PC-9 (cell line): ENCODE data around the gene OPN4.

ENCODE experiments used
- CTCF ChIP-seq: fragments of 200-600 bp; sonication (generic); conservative IDR thresholded peaks from 2 replicates; pipeline ENCODE4 v1.6.1; 2017; ENCODE audit warnings: mixed run types, antibody characterized with exemption, mild to moderate bottlenecking, moderate library complexity
- EZH2 ChIP-seq: fragments of 200-600 bp; sonication (generic); IDR thresholded peaks from 2 replicates; pipeline ENCODE4 v1.8.0; 2017; ENCODE audit warnings: antibody characterized with exemption, low read depth

DNA sequence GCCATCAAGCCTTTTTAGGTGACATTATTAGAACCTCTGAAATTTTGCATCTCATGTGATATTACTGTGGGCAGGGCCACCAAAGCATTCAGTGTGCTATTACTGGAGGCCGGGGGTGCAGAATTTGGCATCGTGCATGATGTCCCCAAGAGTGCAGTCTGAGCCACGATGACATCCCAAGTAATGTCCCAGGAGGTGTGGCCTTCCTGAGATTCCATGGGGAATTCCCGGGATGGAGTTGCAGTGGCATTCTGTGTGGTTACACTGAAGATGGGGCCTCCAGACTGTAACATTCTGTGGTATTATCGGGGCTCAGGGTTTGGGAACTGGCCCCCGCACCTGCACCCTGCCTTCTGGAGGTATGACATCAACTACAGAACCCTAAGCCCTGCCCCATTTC, 23.0 kb downstream of the OPN4 start:
- TF ChIP-seq CTCF (no peak), EZH2 (no peak)
